Measurements from ENCODE around the gene TMEM106B.

The TMEM106B gene

DNA sequence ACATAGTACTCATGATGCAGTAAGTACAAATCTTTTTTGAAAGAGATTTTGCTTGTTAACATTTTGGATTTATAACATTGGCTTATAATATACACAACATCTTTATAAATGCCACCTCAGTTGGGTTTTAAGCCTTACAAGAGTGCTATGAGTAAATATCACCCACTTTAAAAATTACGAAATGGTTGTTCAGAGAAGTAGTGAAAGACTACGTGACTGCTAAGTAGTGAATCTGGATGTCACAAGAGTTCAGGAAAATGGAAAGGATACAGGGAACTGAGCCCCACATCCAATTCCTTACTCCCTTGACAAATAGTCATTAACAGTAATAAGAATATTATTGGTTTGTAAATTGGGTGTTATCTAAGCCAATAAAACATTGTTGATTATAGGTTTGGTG lies 20.0 kb downstream of the TMEM106B start:
- H3K36me3 ChIP-seq (ENCODE audit: control insufficient read depth, low read depth, low read length), result peaks cover 17% of the 10 kb centered on the region

DNA sequence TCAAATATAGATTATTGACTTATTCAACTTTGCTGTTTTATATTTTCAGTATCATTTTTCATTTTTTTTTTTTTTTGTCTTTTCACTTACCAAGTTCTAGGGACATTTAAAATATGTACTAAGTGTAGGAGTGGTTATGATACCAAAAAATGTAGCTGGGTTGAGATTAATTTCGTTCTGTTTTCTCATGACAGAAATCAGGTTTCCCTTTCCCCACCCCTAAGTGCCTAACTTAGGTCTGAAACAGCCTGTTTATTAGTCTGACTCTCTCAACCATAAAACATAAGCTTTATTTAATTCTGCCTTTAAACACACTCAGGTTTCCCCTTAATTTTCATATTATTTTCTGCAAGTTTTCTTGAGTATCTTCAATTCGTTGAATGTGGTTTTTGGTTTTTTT lies 22.1 kb downstream of the TMEM106B start:
- Histone ChIP-seq H3K9ac (ENCODE audit: low read length) (no peak overlapping the region), H3K4me3 (ENCODE audit: low read length) (no peak overlapping the region), H3K4me1 (ENCODE audit: control insufficient read depth, low read depth, low read length) (no peaks in the 10 kb centered on the region), H3K9me3 (ENCODE audit: control insufficient read depth, low read depth, low read length) (no peaks in the 10 kb centered on the region), H3K27ac (ENCODE audit: low read length) (no peak overlapping the region), H3K36me3 (ENCODE audit: control insufficient read depth, low read depth, low read length) (peaks cover 17% of the 10 kb centered on the region), H3K27me3 (ENCODE audit: control insufficient read depth, insufficient read depth, low read length) (no peaks in the 10 kb centered on the region)

More for the DNA sequence above, 20.0 kb downstream of the TMEM106B start:
- Histone ChIP-seq H3K4me3 (ENCODE audit: low read length) (no peak overlapping the region), H3K9me3 (ENCODE audit: control insufficient read depth, low read depth, low read length) (no peaks in the 10 kb centered on the region), H3K27me3 (ENCODE audit: control insufficient read depth, insufficient read depth, low read length) (no peaks in the 10 kb centered on the region), H3K4me1 (ENCODE audit: control insufficient read depth, low read depth, low read length) (no peaks in the 10 kb centered on the region), H3K9ac (ENCODE audit: low read length) (no peak overlapping the region), H3K27ac (ENCODE audit: low read length) (no peak overlapping the region)

DNA sequence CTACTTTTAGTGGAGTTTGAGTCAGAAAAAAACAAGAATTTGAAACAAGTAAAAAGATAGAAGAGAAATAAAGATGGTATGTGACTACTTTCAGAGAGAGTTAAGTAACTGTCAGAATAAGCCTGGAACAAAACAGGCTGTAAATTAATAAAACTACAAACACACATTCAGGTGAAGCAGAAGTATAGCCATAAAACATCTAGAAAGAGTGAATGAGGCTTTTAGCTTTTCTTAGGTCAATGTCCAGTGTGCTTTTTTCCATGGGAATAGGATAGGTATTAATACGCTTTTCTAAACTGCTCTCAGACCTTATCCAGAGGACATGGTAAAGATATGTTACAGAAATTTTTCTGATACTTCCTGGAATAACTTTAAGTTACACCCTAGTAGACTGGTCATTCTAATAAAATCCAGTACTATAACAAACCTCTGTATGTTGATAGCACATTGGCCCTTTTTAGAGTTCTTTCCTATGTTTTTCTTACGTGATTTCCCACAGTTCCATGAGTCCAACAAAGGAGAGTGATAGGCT lies 23.3 kb downstream of the TMEM106B start:
- Histone ChIP-seq H3K9ac (ENCODE audit: low read length) (no peak overlapping the region), H3K36me3 (ENCODE audit: control insufficient read depth, low read depth, low read length) (peaks cover 14% of the 10 kb centered on the region), H3K4me1 (ENCODE audit: control insufficient read depth, low read depth, low read length) (no peaks in the 10 kb centered on the region), H3K27me3 (ENCODE audit: control insufficient read depth, insufficient read depth, low read length) (no peaks in the 10 kb centered on the region), H3K27ac (ENCODE audit: low read length) (no peak overlapping the region), H3K4me3 (ENCODE audit: low read length) (no peak overlapping the region), H3K9me3 (ENCODE audit: control insufficient read depth, low read depth, low read length) (no peaks in the 10 kb centered on the region)

DNA sequence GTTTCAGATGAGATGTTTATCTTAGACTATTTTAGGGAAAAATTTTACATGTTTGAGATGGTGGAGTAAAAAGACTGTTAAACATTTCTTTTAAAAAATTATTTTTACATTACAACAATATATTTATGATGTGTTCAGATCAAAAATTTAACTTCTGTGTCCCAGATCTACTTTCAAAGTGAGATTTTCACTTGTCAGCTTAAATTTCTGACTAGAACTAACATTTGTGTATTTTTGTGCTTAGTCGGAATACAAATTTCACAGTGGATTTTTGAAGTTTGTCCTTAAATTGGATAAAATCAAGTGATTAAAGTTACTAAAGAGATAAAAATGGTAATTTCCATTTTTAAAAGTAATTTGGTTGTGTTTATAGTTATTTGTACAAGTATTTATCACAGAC lies 24.9 kb downstream of the TMEM106B start:
- no peaks in the 10 kb centered on the region for H3K9me3 ChIP-seq (ENCODE audit: control insufficient read depth, low read depth, low read length)
- H3K27me3 ChIP-seq (ENCODE audit: control insufficient read depth, insufficient read depth, low read length), result no peaks in the 10 kb centered on the region
- no peak overlapping the region for H3K9ac ChIP-seq (ENCODE audit: low read length)
- peaks cover 6% of the 10 kb centered on the region for H3K36me3 ChIP-seq (ENCODE audit: control insufficient read depth, low read depth, low read length)
- H3K4me1 ChIP-seq (ENCODE audit: control insufficient read depth, low read depth, low read length), result no peaks in the 10 kb centered on the region
- H3K27ac ChIP-seq (ENCODE audit: low read length), result no peak overlapping the region
- no peak overlapping the region for H3K4me3 ChIP-seq (ENCODE audit: low read length)

- Histone ChIP-seq H3K27ac (ENCODE audit: low read length) (no peak overlapping the region), H3K4me1 (ENCODE audit: control insufficient read depth, low read depth, low read length) (no peaks in the 10 kb centered on the region), H3K36me3 (ENCODE audit: control insufficient read depth, low read depth, low read length) (no peaks in the 10 kb centered on the region), H3K9ac (ENCODE audit: low read length) (no peak overlapping the region), H3K27me3 (ENCODE audit: control insufficient read depth, insufficient read depth, low read length) (no peaks in the 10 kb centered on the region), H3K4me3 (ENCODE audit: low read length) (no peak overlapping the region), H3K9me3 (ENCODE audit: control insufficient read depth, low read depth, low read length) (no peaks in the 10 kb centered on the region)
Observed at GRCh38 chr7:12237007-12237406, 25.9 kb downstream of the TMEM106B start.

DNA sequence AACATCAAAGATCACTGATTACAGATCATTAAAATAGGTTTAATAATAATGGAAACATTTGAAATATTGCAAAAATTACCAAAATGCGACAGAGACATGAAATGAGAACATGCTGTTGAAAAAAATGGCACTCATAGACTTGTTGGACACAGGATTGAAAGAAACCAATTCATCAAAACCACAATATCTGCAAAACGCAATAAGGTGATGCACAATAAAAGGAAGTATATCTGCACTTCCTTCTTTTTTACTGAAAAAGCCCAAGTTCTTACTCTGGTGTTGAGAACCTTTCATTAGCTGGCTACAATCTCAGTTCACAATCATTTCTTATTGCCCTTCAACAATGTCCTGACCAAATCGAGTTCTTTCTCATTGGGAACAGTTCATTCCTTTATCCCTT lies 28.7 kb downstream of the TMEM106B start:
- no peak overlapping the region for H3K27ac ChIP-seq (ENCODE audit: low read length)
- H3K4me3 ChIP-seq (ENCODE audit: low read length), result no peak overlapping the region
- H3K36me3 ChIP-seq (ENCODE audit: control insufficient read depth, low read depth, low read length), result no peaks in the 10 kb centered on the region

GRCh38 chr7:12244129-12244528 lies 33.0 kb downstream of the TMEM106B start:
- Histone ChIP-seq H3K36me3 (ENCODE audit: control insufficient read depth, low read depth, low read length) (no peaks in the 10 kb centered on the region), H3K4me1 (ENCODE audit: control insufficient read depth, low read depth, low read length) (no peaks in the 10 kb centered on the region)

More for the DNA sequence above, 28.7 kb downstream of the TMEM106B start:
- Histone ChIP-seq H3K9me3 (ENCODE audit: control insufficient read depth, low read depth, low read length) (no peaks in the 10 kb centered on the region), H3K9ac (ENCODE audit: low read length) (no peak overlapping the region), H3K4me1 (ENCODE audit: control insufficient read depth, low read depth, low read length) (no peaks in the 10 kb centered on the region), H3K27me3 (ENCODE audit: control insufficient read depth, insufficient read depth, low read length) (no peaks in the 10 kb centered on the region)

GRCh38 chr7:12244694-12245093 lies 33.6 kb downstream of the TMEM106B start:
- Histone ChIP-seq H3K9me3 (ENCODE audit: control insufficient read depth, low read depth, low read length) (no peaks in the 10 kb centered on the region), H3K9ac (ENCODE audit: low read length) (no peak overlapping the region), H3K27ac (ENCODE audit: low read length) (no peak overlapping the region), H3K27me3 (ENCODE audit: control insufficient read depth, insufficient read depth, low read length) (no peaks in the 10 kb centered on the region), H3K4me3 (ENCODE audit: low read length) (no peak overlapping the region), H3K4me1 (ENCODE audit: control insufficient read depth, low read depth, low read length) (no peaks in the 10 kb centered on the region), H3K36me3 (ENCODE audit: control insufficient read depth, low read depth, low read length) (no peaks in the 10 kb centered on the region)

More at GRCh38 chr7:12244129-12244528, 33.0 kb downstream of the TMEM106B start:
- Histone ChIP-seq H3K9ac (ENCODE audit: low read length) (no peak overlapping the region), H3K4me3 (ENCODE audit: low read length) (no peak overlapping the region), H3K9me3 (ENCODE audit: control insufficient read depth, low read depth, low read length) (no peaks in the 10 kb centered on the region), H3K27me3 (ENCODE audit: control insufficient read depth, insufficient read depth, low read length) (no peaks in the 10 kb centered on the region), H3K27ac (ENCODE audit: low read length) (no peak overlapping the region)

GRCh38 chr7:12249706-12250105 lies 38.6 kb downstream of the TMEM106B start:
- H3K9me3 ChIP-seq (ENCODE audit: control insufficient read depth, low read depth, low read length), result no peaks in the 10 kb centered on the region
- H3K27me3 ChIP-seq (ENCODE audit: control insufficient read depth, insufficient read depth, low read length), result no peaks in the 10 kb centered on the region
- H3K4me1 ChIP-seq (ENCODE audit: control insufficient read depth, low read depth, low read length), result no peaks in the 10 kb centered on the region
- no peak overlapping the region for H3K9ac ChIP-seq (ENCODE audit: low read length)
- no peak overlapping the region for H3K27ac ChIP-seq (ENCODE audit: low read length)
- H3K36me3 ChIP-seq (ENCODE audit: control insufficient read depth, low read depth, low read length), result no peaks in the 10 kb centered on the region
- H3K4me3 ChIP-seq (ENCODE audit: low read length), result no peak overlapping the region

DNA sequence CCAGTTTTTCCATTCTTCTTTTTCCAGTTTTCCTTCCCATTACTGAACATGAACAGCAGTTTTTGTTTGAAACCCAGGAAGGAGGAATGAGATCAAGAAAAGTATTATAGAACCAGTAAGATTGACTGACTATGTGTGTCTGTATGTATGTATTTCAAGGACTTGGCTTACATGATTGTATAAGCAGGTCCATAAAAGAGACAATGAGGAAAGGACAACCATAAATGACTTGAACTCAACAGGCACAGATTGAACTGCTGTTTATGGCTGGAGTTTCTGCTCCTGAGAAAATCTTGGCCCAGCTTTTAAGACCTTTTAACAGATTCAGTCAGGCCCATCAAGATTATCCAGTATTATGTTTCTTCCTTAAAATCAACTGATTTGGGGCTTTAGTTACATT lies 39.1 kb downstream of the TMEM106B start:
- H3K9me3 ChIP-seq (ENCODE audit: control insufficient read depth, low read depth, low read length), result no peaks in the 10 kb centered on the region
- no peaks in the 10 kb centered on the region for H3K27me3 ChIP-seq (ENCODE audit: control insufficient read depth, insufficient read depth, low read length)
- H3K36me3 ChIP-seq (ENCODE audit: control insufficient read depth, low read depth, low read length), result no peaks in the 10 kb centered on the region

GRCh38 chr7:12256090-12256489 lies 45.0 kb downstream of the TMEM106B start:
- no peak overlapping the region for H3K4me3 ChIP-seq (ENCODE audit: low read length)
- H3K36me3 ChIP-seq (ENCODE audit: control insufficient read depth, low read depth, low read length), result no peaks in the 10 kb centered on the region
- no peak overlapping the region for H3K27ac ChIP-seq (ENCODE audit: low read length)
- no peak overlapping the region for H3K9ac ChIP-seq (ENCODE audit: low read length)
- no peaks in the 10 kb centered on the region for H3K4me1 ChIP-seq (ENCODE audit: control insufficient read depth, low read depth, low read length)
- H3K9me3 ChIP-seq (ENCODE audit: control insufficient read depth, low read depth, low read length), result no peaks in the 10 kb centered on the region
- H3K27me3 ChIP-seq (ENCODE audit: control insufficient read depth, insufficient read depth, low read length), result no peaks in the 10 kb centered on the region

More for the DNA sequence above, 39.1 kb downstream of the TMEM106B start:
- Histone ChIP-seq H3K9ac (ENCODE audit: low read length) (no peak overlapping the region), H3K27ac (ENCODE audit: low read length) (no peak overlapping the region), H3K4me1 (ENCODE audit: control insufficient read depth, low read depth, low read length) (no peaks in the 10 kb centered on the region), H3K4me3 (ENCODE audit: low read length) (no peak overlapping the region)

GRCh38 chr7:12257582-12257981 lies 46.5 kb downstream of the TMEM106B start:
- no peaks in the 10 kb centered on the region for H3K4me1 ChIP-seq (ENCODE audit: control insufficient read depth, low read depth, low read length)
- no peaks in the 10 kb centered on the region for H3K36me3 ChIP-seq (ENCODE audit: control insufficient read depth, low read depth, low read length)
- no peaks in the 10 kb centered on the region for H3K9me3 ChIP-seq (ENCODE audit: control insufficient read depth, low read depth, low read length)
- no peak overlapping the region for H3K27ac ChIP-seq (ENCODE audit: low read length)
- no peak overlapping the region for H3K9ac ChIP-seq (ENCODE audit: low read length)
- H3K27me3 ChIP-seq (ENCODE audit: control insufficient read depth, insufficient read depth, low read length), result no peaks in the 10 kb centered on the region
- H3K4me3 ChIP-seq (ENCODE audit: low read length), result no peak overlapping the region
